HFFc6 (cell line): ENCODE measurements around the gene SLC5A3. TPM values are rescaled to one million over a fixed set of nuclear protein-coding genes. Genes with fewer than 3 reads are reported as not detected.

Experiments
- DNase-seq: peaks from one replicate; pipeline ENCODE4 v3.0.0-alpha.2; 2018
- H3K27ac Mint-ChIP-seq: 2 replicates; pipeline ENCODE4 v1.8.0; 2020; ENCODE audit warnings: mild to moderate bottlenecking, mixed read lengths
- H3K27me3 Mint-ChIP-seq: 2 replicates; pipeline ENCODE4 v1.8.0; 2021; ENCODE audit warnings: mild to moderate bottlenecking, moderate library complexity, mixed read lengths; ENCODE audit not compliant: insufficient read depth
- H3K36me3 Mint-ChIP-seq: 2 replicates; pipeline ENCODE4 v1.8.0; 2021; ENCODE audit warnings: low read depth, mixed read lengths
- H3K4me1 Mint-ChIP-seq: 2 replicates; pipeline ENCODE4 v1.8.0; 2020; ENCODE audit warnings: low read depth, mixed read lengths
- H3K4me3 Mint-ChIP-seq: 2 replicates; pipeline ENCODE4 v1.8.0; 2020; ENCODE audit warnings: mild to moderate bottlenecking, moderate library complexity, mixed read lengths
- H3K9me3 Mint-ChIP-seq: 2 replicates; pipeline ENCODE4 v1.8.0; 2020; ENCODE audit warnings: mild to moderate bottlenecking, mixed read lengths
- CTCF ChIP-seq: fragments of 200-600 bp; sonication (generic); IDR thresholded peaks from 2 replicates; pipeline ENCODE4 v1.5.0; 2021; ENCODE audit warnings: antibody characterized with exemption, mild to moderate bottlenecking
- total RNA-seq, 6 experiments: library from RNA; stranded (reverse); fragmentation: NEBNext Ultra II Directional; extraction: Animal tissue kit (Norgen Biotek cat#: 25700); gene quantifications; 2 replicates in 1 of 6; 3 replicates in 5 of 6; pipeline ENCODE4 v1.2.3, GENCODE V29; 2021

SLC5A3 gene
- total RNA-seq, 6 experiments from 2014 or later: 7.3 to 21.1 (median 8.8) TPM

- peaks cover 20% of the 10 kb centered on the region for H3K4me1 Mint-ChIP-seq
- no peaks in the 10 kb centered on the region; the same call in none of the 2 replicates for H3K27me3 Mint-ChIP-seq
- no peak for DNase-seq
- H3K4me3 Mint-ChIP-seq: no peak overlapping the region
- TF ChIP-seq CTCF: no peak
- H3K36me3 Mint-ChIP-seq: peaks cover 20% of the 10 kb centered on the region
- no peaks in the 10 kb centered on the region for H3K9me3 Mint-ChIP-seq
- no peak overlapping the region for H3K27ac Mint-ChIP-seq
Observed at GRCh38 chr21:34116569-34116968, 43.2 kb downstream of the SLC5A3 start.

GRCh38 chr21:34120867-34121266 is 47.5 kb downstream of the SLC5A3 start:
- H3K27me3 Mint-ChIP-seq: no peaks in the 10 kb centered on the region
- no peaks in the 10 kb centered on the region for H3K9me3 Mint-ChIP-seq
- peaks cover 28% of the 10 kb centered on the region for H3K36me3 Mint-ChIP-seq
- TF ChIP-seq CTCF: no peak
- no peak overlapping the region for H3K4me3 Mint-ChIP-seq
- no peak for DNase-seq
- H3K27ac Mint-ChIP-seq: no peak overlapping the region
- H3K4me1 Mint-ChIP-seq: peaks cover 13% of the 10 kb centered on the region

- DNase-seq: no peak
- Mint-ChIP-seq H3K27me3 (no peaks in the 10 kb centered on the region; the same call in 1 of the 2 replicates), H3K27ac (no peak overlapping the region)
Observed at GRCh38 chr21:34122047-34122446, 48.7 kb downstream of the SLC5A3 start.

More at GRCh38 chr21:34122047-34122446, 48.7 kb downstream of the SLC5A3 start:
- H3K4me1 Mint-ChIP-seq: peaks cover 25% of the 10 kb centered on the region
- H3K9me3 Mint-ChIP-seq: no peaks in the 10 kb centered on the region
- H3K4me3 Mint-ChIP-seq: no peak overlapping the region
- H3K36me3 Mint-ChIP-seq: peaks cover 34% of the 10 kb centered on the region
- TF ChIP-seq CTCF: no peak

Other genes starting within 250 kb of the SLC5A3 start
- gene ATP5PO, start 157.8 kb upstream of the SLC5A3 start, total RNA-seq: 100 to 1,000 TPM; 175 to 206 (median 192) TPM
- gene MRPS6, start within 50 bp of the SLC5A3 start, total RNA-seq: 10 to 100 TPM; 57.1 to 89.6 (median 62.8) TPM